AML-193 (cell line): ENCODE results near the gene KLHL18.
"Not testable (repeated sequence)": the region's sequence is repeated elsewhere in the genome, so short reads cannot be mapped to it uniquely, and the experiment has no call there.

Experiments
- DNase-seq, 2 experiments: peaks; one replicate each; lab custom pipeline; 2025; lab: John Stamatoyannopoulos, UW

The KLHL18 gene

DNA sequence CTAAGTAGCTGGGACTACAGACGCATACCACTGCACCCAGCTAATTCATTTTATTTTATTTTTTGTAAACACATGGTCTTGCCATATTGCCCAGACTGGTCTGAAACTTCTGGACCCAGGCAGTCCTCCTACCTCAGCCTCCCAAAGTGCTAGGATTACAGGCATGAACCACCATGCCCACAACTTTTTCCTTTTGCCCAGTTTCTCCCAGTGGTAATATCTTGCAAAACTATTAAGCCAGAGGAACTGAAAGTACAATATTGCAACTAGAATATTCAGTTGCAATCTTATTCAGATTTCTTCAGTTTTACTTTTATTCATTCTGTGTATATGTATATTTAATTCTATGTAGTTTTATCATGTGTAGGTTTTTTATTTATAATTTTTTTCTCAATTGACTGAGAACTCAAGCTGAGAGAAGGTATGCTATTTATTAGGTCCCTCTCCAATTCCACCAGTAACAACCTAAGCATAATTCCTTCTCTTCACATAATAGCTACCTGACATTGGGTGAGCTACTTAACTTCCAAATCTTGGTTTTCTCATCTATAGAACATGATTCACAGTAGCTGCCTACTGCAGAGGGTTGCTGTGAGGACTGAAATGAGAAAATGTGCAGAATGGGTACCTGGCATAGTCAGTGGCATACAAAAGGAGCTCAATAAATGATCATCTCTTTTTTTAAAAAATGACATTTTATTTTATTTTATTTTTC, 30.8 kb downstream of the KLHL18 start:
- DNase-seq, result no peak

GRCh38 chr3:47314056-47314764, 31.5 kb downstream of the KLHL18 start:
- no peak for DNase-seq

GRCh38 chr3:47315069-47315647, 32.4 kb downstream of the KLHL18 start:
- DNase-seq, result no peak

DNA sequence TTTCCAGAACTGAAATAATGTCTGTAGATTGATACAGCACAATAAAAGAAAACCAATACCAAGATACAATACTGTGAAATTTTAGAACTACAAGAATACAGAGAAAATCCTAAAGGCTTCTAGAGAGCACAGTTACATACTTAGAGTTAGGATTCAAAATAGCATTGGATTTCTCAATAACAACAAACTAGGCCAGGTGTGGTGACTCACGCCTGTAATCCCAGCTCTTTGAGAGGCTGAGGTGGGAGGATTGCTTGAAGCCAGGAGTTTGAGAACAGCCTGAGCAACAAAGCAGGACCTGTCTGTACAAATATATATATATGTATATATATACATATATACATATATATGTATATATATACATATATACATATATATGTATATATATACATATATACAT, 33.4 kb downstream of the KLHL18 start:
- DNase-seq, result not testable (repeated sequence)

DNA sequence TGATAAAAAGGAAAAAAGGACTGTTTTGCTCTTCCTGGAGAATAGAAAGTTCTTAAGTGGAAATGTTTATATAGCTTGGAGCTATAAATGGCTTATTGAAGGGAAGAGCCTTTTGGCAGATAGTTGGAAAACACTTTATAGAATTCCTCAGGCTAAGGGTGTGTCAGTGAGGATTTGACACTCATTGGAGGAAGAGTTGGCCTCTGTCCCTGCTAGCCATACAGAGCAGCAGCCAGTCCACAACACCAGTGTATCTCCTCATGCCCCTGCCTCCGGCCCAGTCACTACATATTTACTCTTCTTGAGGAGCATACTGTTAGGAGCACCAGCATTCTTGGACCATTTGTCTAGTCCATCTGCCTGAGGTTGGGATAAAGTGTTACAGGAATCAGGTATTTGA, 36.2 kb downstream of the KLHL18 start:
- DNase-seq, result no peak

GRCh38 chr3:47319956-47320355, 37.2 kb downstream of the KLHL18 start:
- no peak for DNase-seq

DNA sequence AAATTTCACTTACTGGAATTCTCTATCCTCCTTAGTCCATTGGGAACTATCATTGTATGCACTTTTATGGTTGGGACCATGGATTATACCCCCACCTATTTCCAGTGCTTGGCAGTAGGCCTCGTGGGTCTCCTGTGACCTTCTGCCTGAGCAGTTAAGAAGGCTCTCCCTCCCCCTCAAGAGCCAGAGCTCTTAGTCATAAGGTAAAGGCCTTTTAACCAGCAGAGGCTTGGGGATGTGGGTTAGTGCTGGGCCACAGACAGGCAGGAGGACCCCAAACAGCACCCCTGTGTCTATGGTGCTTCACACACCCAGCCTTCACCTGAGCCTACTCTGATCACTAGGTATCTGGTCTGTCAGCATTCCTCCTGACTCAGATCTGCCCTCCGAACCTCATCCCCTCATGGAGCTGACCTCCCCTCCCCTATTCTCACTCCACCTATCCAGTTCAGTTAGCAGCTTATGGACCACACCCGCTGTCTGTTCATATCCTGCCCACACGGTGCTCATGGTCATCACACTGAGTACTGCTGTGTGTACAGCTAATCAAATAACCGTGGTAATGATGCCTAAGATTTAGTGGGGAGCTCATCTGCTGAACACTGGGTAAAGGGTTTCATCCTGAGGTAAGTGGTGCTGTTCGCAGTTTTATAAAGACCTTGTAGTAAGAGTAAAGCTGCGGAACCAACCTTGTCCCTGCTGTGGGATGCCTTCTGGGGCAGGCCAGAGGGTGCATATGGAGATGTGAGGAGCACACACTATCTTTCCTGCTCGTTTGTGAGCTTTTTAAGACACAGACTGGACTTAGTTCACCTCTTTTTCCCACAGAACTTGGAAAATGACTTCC, 40.9 kb downstream of the KLHL18 start:
- no peak for DNase-seq

GRCh38 chr3:47324278-47324865, 41.6 kb downstream of the KLHL18 start:
- DNase-seq, result peak; percentile 79 to 84

- no peak for DNase-seq
Measured at GRCh38 chr3:47333907-47334306, 51.2 kb downstream of the KLHL18 start.

- no peak for DNase-seq
Measured at GRCh38 chr3:47337656-47338055, 54.9 kb downstream of the KLHL18 start.

DNA sequence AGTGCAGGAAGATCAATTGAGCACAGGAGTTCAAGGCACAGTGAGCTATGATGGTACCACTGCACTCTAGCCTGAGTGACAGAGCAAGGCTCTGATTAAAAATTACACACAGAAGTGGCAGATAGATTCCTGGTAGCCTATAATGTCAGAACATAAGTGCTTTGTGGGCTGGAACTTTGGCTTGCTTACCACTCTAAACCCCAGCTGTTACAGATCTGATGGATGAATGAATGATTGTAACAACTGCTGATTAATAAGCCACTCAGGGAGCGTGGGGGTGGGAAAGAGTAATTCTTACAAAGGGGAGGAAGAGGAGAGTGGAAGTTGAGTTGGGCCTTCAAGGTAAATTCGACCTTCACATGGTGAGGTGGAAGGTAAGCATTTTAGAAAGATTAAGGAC, 57.2 kb downstream of the KLHL18 start:
- DNase-seq, result no peak

DNA sequence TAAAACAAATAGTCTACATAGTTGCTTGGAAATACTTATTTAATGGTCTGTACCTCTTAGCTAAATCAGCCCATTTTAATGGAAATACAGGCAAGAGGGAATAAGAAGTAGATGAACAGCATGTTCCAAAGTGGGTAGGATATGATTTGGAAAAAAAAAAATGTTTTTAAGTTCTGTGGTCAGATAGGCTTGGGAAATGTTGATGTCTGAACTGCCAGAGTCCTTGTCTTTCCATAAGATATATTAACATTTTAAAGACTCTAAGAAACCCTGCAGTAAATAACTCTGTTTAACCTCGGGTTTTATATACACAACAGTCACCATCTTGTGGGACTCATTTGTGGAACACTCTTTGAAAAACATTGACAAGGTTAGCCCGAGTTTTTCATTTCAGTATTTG, 58.1 kb downstream of the KLHL18 start:
- DNase-seq, result no peak

GRCh38 chr3:47342151-47342550, 59.4 kb downstream of the KLHL18 start:
- DNase-seq, result no peak

DNA sequence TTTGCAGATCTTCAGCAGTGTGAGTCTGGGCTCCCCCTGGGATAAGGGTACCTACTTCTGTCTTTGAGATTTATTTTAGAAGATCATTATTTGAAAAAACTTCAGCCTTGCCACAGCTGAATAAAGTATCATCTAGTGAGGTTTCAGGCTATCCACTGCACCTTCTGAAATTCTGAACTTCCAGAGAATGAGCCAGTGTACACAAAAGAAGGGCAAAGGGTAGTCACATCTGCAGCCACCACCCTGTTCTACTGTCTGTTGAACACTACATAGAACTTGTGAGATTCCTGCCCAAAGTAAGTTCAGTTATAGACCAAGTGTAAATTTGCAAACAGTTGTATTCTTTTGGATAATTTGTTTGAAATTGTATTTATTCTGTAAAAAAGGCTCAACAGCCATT, 60.1 kb downstream of the KLHL18 start:
- DNase-seq, result no peak

DNA sequence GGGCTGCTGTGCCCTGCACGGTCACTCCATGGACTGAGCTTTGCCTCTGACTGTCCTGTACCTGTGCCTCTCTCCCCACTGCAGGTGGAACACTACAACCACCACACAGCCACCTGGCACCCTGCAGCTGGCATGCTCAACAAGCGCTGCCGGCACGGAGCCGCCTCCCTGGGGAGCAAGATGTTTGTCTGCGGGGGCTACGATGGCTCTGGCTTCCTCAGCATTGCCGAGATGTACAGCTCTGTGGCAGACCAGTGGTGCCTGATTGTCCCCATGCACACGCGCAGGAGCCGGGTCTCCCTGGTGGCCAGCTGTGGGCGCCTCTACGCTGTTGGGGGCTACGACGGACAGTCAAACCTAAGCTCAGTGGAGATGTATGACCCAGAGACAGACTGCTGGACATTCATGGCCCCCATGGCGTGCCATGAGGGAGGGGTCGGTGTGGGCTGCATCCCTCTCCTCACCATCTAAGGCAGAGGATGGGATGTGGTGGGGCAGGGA, 60.8 kb downstream of the KLHL18 start:
- no peak for DNase-seq

GRCh38 chr3:47344971-47345370, 62.2 kb downstream of the KLHL18 start:
- DNase-seq, result no peak

GRCh38 chr3:47347217-47347801, 64.6 kb downstream of the KLHL18 start:
- DNase-seq, result peak in 1 of 2 experiments; percentile 13

GRCh38 chr3:47348411-47349154, 65.8 kb downstream of the KLHL18 start:
- DNase-seq, result no peak

DNA sequence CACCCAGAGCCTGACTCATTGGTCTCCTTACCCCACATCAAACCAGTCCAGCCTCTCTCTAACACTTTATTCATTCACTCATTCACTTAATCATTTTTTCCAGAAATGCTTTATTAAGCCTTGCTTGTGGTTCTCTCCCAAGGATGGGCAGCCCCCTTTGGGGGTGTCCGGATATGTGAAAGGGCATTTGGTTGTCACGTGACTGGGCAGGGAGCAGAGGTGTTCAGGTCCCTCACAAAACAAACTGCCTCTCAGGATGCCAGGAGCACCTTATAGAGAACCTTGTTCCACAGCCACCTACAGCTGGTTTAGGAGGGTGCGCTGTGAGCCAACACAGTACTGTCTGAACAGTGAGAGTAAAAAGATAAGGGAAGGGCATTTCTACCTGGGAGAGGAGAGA, 72.3 kb downstream of the KLHL18 start:
- no peak for DNase-seq

DNA sequence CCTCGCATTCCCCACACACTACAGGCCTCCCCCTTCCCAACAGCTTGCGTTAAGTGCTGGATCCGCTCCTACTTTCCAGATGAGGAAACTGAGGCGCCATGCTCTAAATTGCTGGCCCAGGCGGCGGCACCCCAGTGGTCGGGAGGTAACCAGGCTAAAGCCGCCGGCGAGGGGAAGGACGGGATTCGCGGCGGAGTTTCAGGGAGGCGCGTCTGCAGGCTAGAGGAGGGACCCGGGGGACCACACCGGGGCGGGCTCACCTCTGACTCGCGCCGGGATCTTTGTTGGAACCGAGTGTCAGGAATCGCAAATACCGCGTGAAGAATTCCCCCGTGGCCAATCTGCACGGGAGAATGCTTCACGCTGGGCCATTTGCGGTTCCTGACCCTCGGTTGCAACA, 73.5 kb downstream of the KLHL18 start:
- DNase-seq, result no peak

- no peak for DNase-seq
Measured at GRCh38 chr3:47359323-47359722, 76.6 kb downstream of the KLHL18 start.
